ENCODE data around the gene AMIGO2. TPM values are rescaled to one million over a fixed set of nuclear protein-coding genes. Genes with fewer than 3 reads are reported as not detected.

Gene AMIGO2
- total and polyA plus RNA-seq, 9 of the 15 experiments (the other 6 are each of a cell fraction or from before 2014, with no cell fraction given): 2.0 to 8.3 (median 3.8) TPM

- TF ChIP-seq KDM5B (IDR thresholded peaks at IDR 0.05; ENCODE audit: insufficient replicate concordance, low read depth, low read length) (no peak), SP2 (IDR thresholded peaks at IDR 0.05; ENCODE audit: extremely low read depth, low read depth, low read length, poor library complexity, severe bottlenecking) (no peak), TSHZ1 (CRISPR knock-in tag; IDR thresholded peaks at IDR 0.05) (no peak), ELF2 (CRISPR knock-in tag; IDR thresholded peaks at IDR 0.05) (0 out of 2 replicates have a peak, but pooled peaks have one; percentile 16), ELK3 (CRISPR knock-in tag; IDR thresholded peaks at IDR 0.05) (no peak), RBM25 (IDR thresholded peaks at IDR 0.05; ENCODE audit: low read depth, low read length, severe bottlenecking) (peak; percentile 23)
- TF ChIP-seq, protein P1, sequence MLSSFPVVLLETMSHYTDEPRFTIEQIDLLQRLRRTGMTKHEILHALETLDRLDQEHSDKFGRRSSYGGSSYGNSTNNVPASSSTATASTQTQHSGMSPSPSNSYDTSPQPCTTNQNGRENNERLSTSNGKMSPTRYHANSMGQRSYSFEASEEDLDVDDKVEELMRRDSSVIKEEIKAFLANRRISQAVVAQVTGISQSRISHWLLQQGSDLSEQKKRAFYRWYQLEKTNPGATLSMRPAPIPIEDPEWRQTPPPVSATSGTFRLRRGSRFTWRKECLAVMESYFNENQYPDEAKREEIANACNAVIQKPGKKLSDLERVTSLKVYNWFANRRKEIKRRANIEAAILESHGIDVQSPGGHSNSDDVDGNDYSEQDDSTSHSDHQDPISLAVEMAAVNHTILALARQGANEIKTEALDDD (IDR thresholded peaks at IDR 0.05): 0 out of 2 replicates have a peak, but pooled peaks have one; percentile 2
Observed at GRCh38 chr12:47082283-47082682, 2.5 kb upstream of the AMIGO2 start.

More at GRCh38 chr12:47082283-47082682, 2.5 kb upstream of the AMIGO2 start:
- no peaks in the 10 kb centered on the region for H3K9me3 ChIP-seq (replicated peaks; ENCODE audit: control insufficient read depth, insufficient read depth, low read depth, low read length)
- intact Hi-C loops (cut with micrococcal nuclease): loop anchor here (5.0 kb wide), 4 partner anchors 85 to 315 kb away; no protein-coding TSS in a partner anchor
- ChIA-PET POLR2A (interaction anchor here (1.0 to 2.4 kb wide), 3 partner anchors 11 to 26 kb away, joined by 3 to 9 read pairs (median 4); no protein-coding TSS in a partner anchor), CTCF (ENCODE audit: low intra/inter-chr PET ratio) (interaction anchor here (0.6 kb wide), 1 partner anchor 284 kb away, joined by 3 read pairs; no protein-coding TSS in a partner anchor)
- no peaks in the 10 kb centered on the region; the same call in 2 of the 3 replicates for H3K79me2 ChIP-seq (ENCODE audit: control insufficient read depth, insufficient read depth, low read length)
- H3K9me1 ChIP-seq (ENCODE audit: control insufficient read depth, insufficient read depth, low read length): no peaks in the 10 kb centered on the region
- WGBS (ENCODE audit: insufficient coverage, low coverage, missing lambda C conversion rate): 29% methylated on average over 3 of the region's 3 CpGs
- no peak overlapping the region for H2AFZ ChIP-seq (ENCODE audit: low read depth, low read length)
- no peaks in the 10 kb centered on the region for H3K36me3 ChIP-seq (ENCODE audit: control insufficient read depth, insufficient read depth, low read length)
- FAIRE-seq (no peak), ATAC-seq (no peak), DNase-seq (ENCODE audit: extremely low read depth in 1 of 4, low spot score in 3 of 4) (no peak)
- H3K4me2 ChIP-seq (ENCODE audit: insufficient read depth, low read length): no peak overlapping the region
- H3K9ac ChIP-seq (ENCODE audit: insufficient read depth in 1 of 2, low read depth in 2 of 2, low read length in 2 of 2): no peak overlapping the region
- H3K27me3 ChIP-seq (ENCODE audit: control insufficient read depth in 2 of 2, insufficient read depth in 2 of 2, low read length in 2 of 2): no peaks in the 10 kb centered on the region; a peak in 1 of 5 replicates
- no peak overlapping the region for H3K4me3 ChIP-seq
- peak overlapping the region; percentile 7; the same call in 1 of the 3 replicates for H3K27ac ChIP-seq (ENCODE audit: extremely low read depth, low read depth, low read length)
- in situ Hi-C loops (cut with MboI): no loop called here
- H4K20me1 ChIP-seq (replicated peaks; ENCODE audit: control insufficient read depth, insufficient read depth, low read length): no peaks in the 10 kb centered on the region
- BruUV-seq (replicated peaks): no TSS peak
- peaks cover 22 to 23% of the 10 kb centered on the region in 2 experiments for H3K4me1 ChIP-seq (replicated peaks in 1 of 2; ENCODE audit: control insufficient read depth in 2 of 2, insufficient read depth in 2 of 2, low read length in 2 of 2)
